ENCODE results near the gene CARD10.
"Not testable (repeated sequence)": the region's sequence is repeated elsewhere in the genome, so short reads cannot be mapped to it uniquely, and the experiment has no call there.

GRCh38 chr22:37527952-37528351, 8.7 kb upstream of the CARD10 start:
- TF ChIP-seq CTCF (IDR thresholded peaks at IDR 0.05; ENCODE audit: poor library complexity, severe bottlenecking); EP300 (conservative IDR thresholded peaks at IDR 0.05; ENCODE audit: poor library complexity, severe bottlenecking); REST (IDR thresholded peaks at IDR 0.05; ENCODE audit: borderline replicate concordance); SMC3 (conservative IDR thresholded peaks at IDR 0.05; ENCODE audit: poor library complexity); RAD21 (conservative IDR thresholded peaks at IDR 0.05); TAF1 (IDR thresholded peaks at IDR 0.05; ENCODE audit: low read depth); POLR2AphosphoS5 (IDR thresholded peaks at IDR 0.05); EZH2 (IDR thresholded peaks at IDR 0.05; ENCODE audit: borderline replicate concordance, insufficient read depth, low read length, poor library complexity, severe bottlenecking); MXI1 (conservative IDR thresholded peaks at IDR 0.05; ENCODE audit: poor library complexity, severe bottlenecking): not testable (repeated sequence)
